CD4-positive, alpha-beta T cell (primary cell): ENCODE data around the gene GPC6. TPM values are rescaled to one million over a fixed set of nuclear protein-coding genes. Genes with fewer than 3 reads are reported as not detected.

Source experiments
- ATAC-seq: fragments of 200-7000 bp; cut with Tn5 transposase; one replicate; pipeline ENCODE4 v1.10.0; 2022; ENCODE audit warnings: mild to moderate bottlenecking; ENCODE audit not compliant: poor library complexity
- CTCF ChIA-PET: fragments of 350-600 bp; sonication (Branson Sonifier 250); formaldehyde crosslinking; loops from one replicate; lab custom pipeline; 2021; ENCODE audit warnings: antibody characterized with exemption, inconsistent platforms; lab: Charles Lee
- POLR2A ChIA-PET: fragments of 350-600 bp; sonication (Branson Sonifier 250); formaldehyde crosslinking; loops from one replicate; lab custom pipeline; 2021; ENCODE audit warnings: antibody characterized with exemption, inconsistent platforms; lab: Charles Lee
- DNase-seq, 14 experiments: peaks; one replicate each; pipeline ENCODE4 v3.0.0-alpha.2; 2013 to 2020; ENCODE audit warnings: mixed read lengths in 2 of 14
- H3K27ac ChIP-seq, 2 donors: one replicate each; pipeline versions ENCODE4 v1.5.1 to v1.7.0; 2013; ENCODE audit warnings: low read length in 2 of 2, low read depth in 1 of 2, mild to moderate bottlenecking in 1 of 2
- H3K27me3 ChIP-seq, 2 experiments: 1 replicate in 1 of 2; 2 replicates in 1 of 2; pipeline versions ENCODE4 v1.6.1 to v1.7.0; 2013; ENCODE audit warnings: low read length in 2 of 2, control low read depth in 1 of 2, mild to moderate bottlenecking in 1 of 2, moderate library complexity in 1 of 2; ENCODE audit not compliant: insufficient read depth in 2 of 2, control insufficient read depth in 1 of 2
- H3K36me3 ChIP-seq: one replicate; pipeline ENCODE4 v1.6.1; 2013; ENCODE audit warnings: low read length, control low read depth; ENCODE audit not compliant: insufficient read depth
- H3K4me1 ChIP-seq: one replicate; pipeline ENCODE4 v1.6.1; 2013; ENCODE audit warnings: low read length, control low read depth; ENCODE audit not compliant: insufficient read depth
- H3K4me3 ChIP-seq: one replicate; pipeline ENCODE4 v1.5.1; 2013; ENCODE audit warnings: mild to moderate bottlenecking, low read length, moderate library complexity
- H3K9me3 ChIP-seq, 2 experiments: 1 replicate in 1 of 2; 2 replicates in 1 of 2; pipeline versions ENCODE4 v1.6.1 to v1.7.0; 2013; ENCODE audit warnings: low read length in 2 of 2, mild to moderate bottlenecking in 2 of 2, control low read depth in 1 of 2, moderate library complexity in 1 of 2; ENCODE audit not compliant: control insufficient read depth in 1 of 2, insufficient read depth in 1 of 2
- H3K27ac Mint-ChIP-seq: one replicate; pipeline ENCODE4 v1.8.0; 2020; ENCODE audit warnings: mixed read lengths
- H3K27me3 Mint-ChIP-seq: one replicate; pipeline ENCODE4 v1.8.0; 2021; ENCODE audit warnings: mixed read lengths
- H3K36me3 Mint-ChIP-seq: one replicate; pipeline ENCODE4 v1.8.0; 2021; ENCODE audit warnings: low read depth, mixed read lengths
- H3K4me1 Mint-ChIP-seq: one replicate; pipeline ENCODE4 v1.8.0; 2021; ENCODE audit warnings: low read depth, mixed read lengths
- H3K4me3 Mint-ChIP-seq: one replicate; pipeline ENCODE4 v1.8.0; 2020; ENCODE audit warnings: mild to moderate bottlenecking, mixed read lengths
- H3K9me3 Mint-ChIP-seq: one replicate; pipeline ENCODE4 v1.8.0; 2020; ENCODE audit warnings: mixed read lengths
- CTCF ChIP-seq: fragments of 200-600 bp; IDR thresholded peaks from one replicate; pipeline ENCODE4 v1.8.0; 2022; ENCODE audit warnings: antibody characterized with exemption, mild to moderate bottlenecking
- intact Hi-C, 2 experiments: fragments of 100-400 bp; cut with DNase I in 1 of 2; cut with micrococcal nuclease in 1 of 2; formaldehyde crosslinking; loops; one replicate each; pipeline versions ENCODE4 v1.15.1 to v1.9.0; 2023 to 2025; cut with DNase I, micrococcal nuclease
- total RNA-seq, 174 experiments: library from RNA in 2 of 174; stranded (reverse) in 2 of 174; gene quantifications; one replicate each; pipeline ENCODE4 v1.2.3 and lab custom pipeline; 2021 to 2026

Gene GPC6
- total RNA-seq, 2 experiments from 2014 or later = not detected

- no peaks in the 10 kb centered on the region for H3K36me3 ChIP-seq
Observed at GRCh38 chr13:94234738-94235137, 1008.1 kb downstream of the GPC6 start.

GRCh38 chr13:94236132-94236531 lies 1009.5 kb downstream of the GPC6 start:
- Mint-ChIP-seq H3K27ac (no peak overlapping the region), H3K36me3 (no peaks in the 10 kb centered on the region), H3K4me3 (no peak overlapping the region), H3K9me3 (no peaks in the 10 kb centered on the region), H3K27me3 (no peaks in the 10 kb centered on the region), H3K4me1 (peaks cover 38% of the 10 kb centered on the region)
- Histone ChIP-seq H3K27me3 (no peaks in the 10 kb centered on the region), H3K27ac (no peak overlapping the region), H3K4me1 (peaks cover 7% of the 10 kb centered on the region), H3K36me3 (no peaks in the 10 kb centered on the region), H3K4me3 (no peak overlapping the region), H3K9me3 (no peaks in the 10 kb centered on the region)
- no peak for TF ChIP-seq CTCF
- DNase-seq = no peak
- POLR2A ChIA-PET = no interaction called here
- ATAC-seq = no peak
- CTCF ChIA-PET = no interaction called here
- intact Hi-C loops = no loop called here

More at GRCh38 chr13:94234738-94235137, 1008.1 kb downstream of the GPC6 start:
- ChIA-PET POLR2A (no interaction called here), CTCF (no interaction called here)
- no peak for TF ChIP-seq CTCF
- no peak overlapping the region for H3K4me3 Mint-ChIP-seq
- H3K27me3 ChIP-seq = no peaks in the 10 kb centered on the region
- no peaks in the 10 kb centered on the region for H3K9me3 ChIP-seq
- ATAC-seq (no peak), DNase-seq (no peak)
- H3K4me3 ChIP-seq = no peak overlapping the region
- H3K27me3 Mint-ChIP-seq = no peaks in the 10 kb centered on the region
- H3K36me3 Mint-ChIP-seq = no peaks in the 10 kb centered on the region
- no peaks in the 10 kb centered on the region for H3K9me3 Mint-ChIP-seq
- intact Hi-C loops = no loop called here
- peaks cover 37% of the 10 kb centered on the region for H3K4me1 Mint-ChIP-seq
- H3K27ac Mint-ChIP-seq = no peak overlapping the region
- peaks cover 7% of the 10 kb centered on the region for H3K4me1 ChIP-seq
- no peak overlapping the region for H3K27ac ChIP-seq

GRCh38 chr13:94236872-94237271 lies 1010.3 kb downstream of the GPC6 start:
- ATAC-seq (no peak), DNase-seq (peak in 3 of 14 experiments; percentile 3 to 19 (median 8))
- no peaks in the 10 kb centered on the region for H3K9me3 ChIP-seq
- Mint-ChIP-seq H3K36me3 (no peaks in the 10 kb centered on the region), H3K4me1 (peaks cover 38% of the 10 kb centered on the region), H3K4me3 (no peak overlapping the region), H3K9me3 (no peaks in the 10 kb centered on the region), H3K27me3 (no peaks in the 10 kb centered on the region), H3K27ac (no peak overlapping the region)
- TF ChIP-seq CTCF = no peak
- intact Hi-C loops = no loop called here
- no peaks in the 10 kb centered on the region for H3K27me3 ChIP-seq
- no peak overlapping the region for H3K27ac ChIP-seq
- ChIA-PET CTCF (no interaction called here), POLR2A (no interaction called here)
- H3K4me3 ChIP-seq = no peak overlapping the region
- no peaks in the 10 kb centered on the region for H3K36me3 ChIP-seq
- peaks cover 7% of the 10 kb centered on the region for H3K4me1 ChIP-seq
